Smooth muscle cell of the umbilical artery (primary cell): ENCODE data around the gene PPID. TPM values are rescaled to one million over a fixed set of nuclear protein-coding genes. Genes with fewer than 3 reads are reported as not detected.

ENCODE experiments used
- total RNA-seq: library from RNA; depleted of rRNA; stranded (reverse); fragments of >200 nt; gene quantifications from 2 replicates; pipeline ENCODE4 v1.2.3, GENCODE V29; 2014

PPID gene
- 25.2 and 34.5 TPM in 2 replicates for total RNA-seq

GRCh38 chr4:158722917-158723793 is at the start of gene PPID:
Gene PPID, minus strand, starts transcription at chr4:158723396. Its CDS starts 108 bp downstream, at chr4:158723288.

GRCh38 chr4:158768555-158769174 is 45.5 kb upstream of the PPID start, which contains the start of gene FNIP2:
Gene FNIP2, plus strand, starts transcription at chr4:158769026. Its CDS starts 187 bp downstream, at chr4:158769213.

GRCh38 chr4:158671915-158672806 is 51.0 kb downstream of the PPID start, which contains the start of gene ETFDH:
Gene ETFDH, plus strand, starts transcription at chr4:158672296. Its CDS starts 161 bp downstream, at chr4:158672457.

GRCh38 chr4:158671665-158671914 is 51.6 kb downstream of the PPID start, which contains the start of gene C4orf46:
Gene C4orf46, minus strand, starts transcription at chr4:158671887. Its CDS starts 86 bp downstream, at chr4:158671801.

Other genes starting within 250 kb of the PPID start
- gene RXFP1, start 201.5 kb downstream of the PPID start, total RNA-seq, result not detected in 2 replicates
- gene C4orf46, start 51.5 kb downstream of the PPID start, total RNA-seq, result 5.3 and 11.0 TPM in 2 replicates
- gene ETFDH, start 51.1 kb downstream of the PPID start, total RNA-seq, result 17.9 and 26.4 TPM in 2 replicates
- 24.6 and 27.1 TPM in 2 replicates for gene FNIP2, start 45.6 kb upstream of the PPID start, total RNA-seq